Thyroid gland (tissue), 4 donors: ENCODE measurements around the gene IKZF4. TPM values are rescaled to one million over a fixed set of nuclear protein-coding genes. Genes with fewer than 3 reads are reported as not detected.

Experiments
- DNase-seq, 2 donors: peaks; one replicate each; pipeline ENCODE4 v3.0.0-alpha.2; 2019
- H3K27ac ChIP-seq, 3 donors: fragments of 200-600 bp; sonication (generic); 1 replicate in 2 of 3; 2 replicates in 1 of 3; pipeline ENCODE4 v1.5.1; 2016 to 2019; ENCODE audit warnings: mild to moderate bottlenecking in 1 of 3, moderate library complexity in 1 of 3
- H3K27me3 ChIP-seq: fragments of 200-600 bp; sonication (generic); one replicate; pipeline ENCODE4 v1.5.1; 2019
- H3K36me3 ChIP-seq, 2 donors: fragments of 200-600 bp; sonication (generic); one replicate each; pipeline ENCODE4 v1.5.1; 2016 to 2019
- H3K4me1 ChIP-seq, 2 donors: fragments of 200-600 bp; sonication (generic); one replicate each; pipeline ENCODE4 v1.5.1; 2017 to 2019
- H3K4me3 ChIP-seq, 3 donors: fragments of 200-600 bp; sonication (generic); replicated peaks in 1 of 3; 1 replicate in 2 of 3; 2 replicates in 1 of 3; pipeline ENCODE4 v1.5.1; 2016; ENCODE audit warnings: mild to moderate bottlenecking in 1 of 3
- H3K9me3 ChIP-seq: fragments of 200-600 bp; sonication (generic); one replicate; pipeline ENCODE4 v1.5.1; 2017
- POLR2A ChIP-seq, 2 donors: fragments of 450-650 bp; IDR thresholded peaks; one replicate each; pipeline ENCODE4 v1.6.1; 2017; ENCODE audit warnings: antibody characterized with exemption in 2 of 2, mild to moderate bottlenecking in 2 of 2, moderate library complexity in 1 of 2
- WGBS, 2 donors: methylation state at CpG; one replicate each; pipeline ENCODE4 v1.1.5; 2017; 5-methylcytosine and 5-hydroxymethylcytosine counted together
- intact Hi-C: fragments of 100-400 bp; cut with DNase I; formaldehyde crosslinking; loops from one replicate; pipeline ENCODE4 v1.15.1; 2023
- total RNA-seq, 4 donors: library from RNA; depleted of rRNA; stranded (reverse); fragments of >200 nt; gene quantifications; one replicate each; pipeline ENCODE4 v1.2.3, GENCODE V29; 2016
- TF ChIP-seq, protein P1 (sequence below), 6 experiments: fragments of 200-600 bp in 3 of 6; fragments of 450-650 bp in 3 of 6; sonication (generic) in 3 of 6; IDR thresholded peaks; one replicate each; pipeline ENCODE4 v1.5.1; 2016 to 2019; ENCODE audit warnings: antibody characterized with exemption in 6 of 6, mild to moderate bottlenecking in 2 of 6, inconsistent platforms in 1 of 6, moderate library complexity in 1 of 6

The IKZF4 gene
- total RNA-seq, result 10 to 100 TPM in 2 of 4 donors, 1 to 10 TPM in 2; 4.2 to 10.9 (median 9.4) TPM

DNA sequence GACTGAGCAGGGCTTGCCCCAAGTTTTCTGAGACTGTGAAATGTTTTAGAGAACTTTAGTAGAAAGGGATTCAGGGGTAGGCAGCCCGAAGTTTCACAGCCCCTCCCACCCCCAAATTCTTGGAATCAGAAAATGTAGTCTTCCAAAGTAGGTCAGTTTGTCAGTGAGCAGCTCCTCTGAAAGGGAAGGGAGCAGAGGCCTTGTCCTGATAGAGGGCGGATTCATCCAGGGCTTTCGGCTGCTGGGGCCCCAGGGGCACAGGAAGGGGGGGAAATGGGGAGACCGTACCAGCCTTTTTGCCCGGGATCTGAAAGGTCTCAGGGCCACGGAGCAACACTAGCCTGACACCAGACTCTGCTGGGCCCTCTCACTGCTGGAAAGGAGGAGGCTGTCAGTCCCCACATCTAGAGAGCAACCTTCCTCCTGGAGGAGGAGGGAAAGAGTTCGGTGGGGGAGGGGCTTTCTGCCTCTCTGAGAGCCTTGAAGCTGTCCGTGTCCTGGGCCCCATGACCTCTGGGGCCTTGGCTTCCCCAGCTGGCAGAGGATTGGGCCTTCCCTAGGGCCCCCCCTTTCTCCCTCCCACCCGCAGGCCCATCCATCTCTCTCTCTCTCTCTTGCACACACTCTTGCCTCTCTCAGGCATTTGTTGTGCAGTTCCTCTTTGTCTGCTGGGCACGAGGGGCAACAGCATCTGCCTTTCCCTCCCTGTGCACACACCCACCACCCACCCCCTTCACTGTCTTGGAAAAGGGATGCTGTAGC is at the start of gene IKZF4:
Gene IKZF4, plus strand, starts transcription at position 621 of the 762 bp plus-strand sequence. CDS start 451 bp downstream, outside the sequence.
- intact Hi-C loops, result no loop called here
- H3K4me1 ChIP-seq, result peaks cover 0 to 20% of the 10 kb centered on the region in 2 donors
- H3K27ac ChIP-seq, result peak within 1 kb of the TSS; percentile 23 to 56 (median 48)
- H3K27me3 ChIP-seq, result no peaks in the 10 kb centered on the region
- peak; percentile 60 to 69 for DNase-seq
- H3K36me3 ChIP-seq, result no peaks in the 10 kb centered on the region
- peak within 1 kb of the TSS in 1 of 3 donors; percentile 18 for H3K4me3 ChIP-seq
- H3K9me3 ChIP-seq, result no peaks in the 10 kb centered on the region
- 16 to 26% methylated on average over 8 to 10 of the region's 10 CpGs for WGBS, 2 donors
- TF ChIP-seq, protein P1, sequence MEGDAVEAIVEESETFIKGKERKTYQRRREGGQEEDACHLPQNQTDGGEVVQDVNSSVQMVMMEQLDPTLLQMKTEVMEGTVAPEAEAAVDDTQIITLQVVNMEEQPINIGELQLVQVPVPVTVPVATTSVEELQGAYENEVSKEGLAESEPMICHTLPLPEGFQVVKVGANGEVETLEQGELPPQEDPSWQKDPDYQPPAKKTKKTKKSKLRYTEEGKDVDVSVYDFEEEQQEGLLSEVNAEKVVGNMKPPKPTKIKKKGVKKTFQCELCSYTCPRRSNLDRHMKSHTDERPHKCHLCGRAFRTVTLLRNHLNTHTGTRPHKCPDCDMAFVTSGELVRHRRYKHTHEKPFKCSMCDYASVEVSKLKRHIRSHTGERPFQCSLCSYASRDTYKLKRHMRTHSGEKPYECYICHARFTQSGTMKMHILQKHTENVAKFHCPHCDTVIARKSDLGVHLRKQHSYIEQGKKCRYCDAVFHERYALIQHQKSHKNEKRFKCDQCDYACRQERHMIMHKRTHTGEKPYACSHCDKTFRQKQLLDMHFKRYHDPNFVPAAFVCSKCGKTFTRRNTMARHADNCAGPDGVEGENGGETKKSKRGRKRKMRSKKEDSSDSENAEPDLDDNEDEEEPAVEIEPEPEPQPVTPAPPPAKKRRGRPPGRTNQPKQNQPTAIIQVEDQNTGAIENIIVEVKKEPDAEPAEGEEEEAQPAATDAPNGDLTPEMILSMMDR (IDR thresholded peaks at IDR 0.05), result no peak
- no peak for TF ChIP-seq POLR2A (IDR thresholded peaks at IDR 0.05)

DNA sequence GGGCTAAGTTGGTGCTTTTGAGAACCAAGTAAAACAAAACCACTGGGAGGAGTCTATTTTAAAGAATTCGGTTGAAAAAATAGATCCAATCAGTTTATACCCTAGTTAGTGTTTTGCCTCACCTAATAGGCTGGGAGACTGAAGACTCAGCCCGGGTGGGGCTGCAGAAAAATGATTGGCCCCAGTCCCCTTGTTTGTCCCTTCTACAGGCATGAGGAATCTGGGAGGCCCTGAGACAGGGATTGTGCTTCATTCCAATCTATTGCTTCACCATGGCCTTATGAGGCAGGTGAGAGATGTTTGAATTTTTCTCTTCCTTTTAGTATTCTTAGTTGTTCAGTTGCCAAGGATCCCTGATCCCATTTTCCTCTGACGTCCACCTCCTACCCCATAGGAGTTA is 48.8 kb upstream of the IKZF4 start:
- peak; percentile 17 to 19 for DNase-seq
- intact Hi-C loops, result no loop called here
- 50 to 54% methylated on average over 3 of the region's 3 CpGs for WGBS, 2 donors
- H3K36me3 ChIP-seq, result no peaks in the 10 kb centered on the region
- no peak overlapping the region for H3K4me3 ChIP-seq
- H3K27me3 ChIP-seq, result no peaks in the 10 kb centered on the region
- peak overlapping the region in 2 of 3 donors; percentile 72 to 88 for H3K27ac ChIP-seq
- TF ChIP-seq, protein P1 (IDR thresholded peaks at IDR 0.05), result no peak
- TF ChIP-seq POLR2A (IDR thresholded peaks at IDR 0.05), result peak in 1 of 2 donors; percentile 8
- no peaks in the 10 kb centered on the region for H3K9me3 ChIP-seq
- H3K4me1 ChIP-seq, result peaks cover 18 to 27% of the 10 kb centered on the region in 2 donors

DNA sequence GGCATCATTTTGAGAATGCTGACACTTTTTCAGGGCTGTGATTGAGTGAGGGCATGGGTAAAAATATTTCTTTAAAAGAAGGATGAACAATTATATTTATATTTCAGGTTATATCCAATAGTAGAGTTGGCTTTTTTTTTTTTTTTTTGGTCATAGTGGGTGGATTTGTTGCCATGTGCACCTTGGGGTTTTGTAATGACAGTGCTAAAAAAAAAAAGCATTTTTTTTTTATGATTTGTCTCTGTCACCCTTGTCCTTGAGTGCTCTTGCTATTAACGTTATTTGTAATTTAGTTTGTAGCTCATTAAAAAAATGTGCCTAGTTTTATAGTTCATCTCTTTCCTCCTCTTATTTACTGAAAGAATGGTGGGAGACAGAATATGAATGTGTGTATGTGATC is 48.4 kb upstream of the IKZF4 start:
- H3K27me3 ChIP-seq, result no peaks in the 10 kb centered on the region
- WGBS, 2 donors, result 44 to 68% methylated on average over 1 of the region's 1 CpG
- TF ChIP-seq, protein P1 (IDR thresholded peaks at IDR 0.05), result no peak
- no peak for TF ChIP-seq POLR2A (IDR thresholded peaks at IDR 0.05)
- intact Hi-C loops, result no loop called here
- peaks cover 13 to 23% of the 10 kb centered on the region in 2 donors for H3K4me1 ChIP-seq
- H3K4me3 ChIP-seq, result peak overlapping the region in 1 of 3 donors; percentile 45
- H3K9me3 ChIP-seq, result no peaks in the 10 kb centered on the region
- peak overlapping the region; percentile 72 to 90 (median 88) for H3K27ac ChIP-seq
- H3K36me3 ChIP-seq, result no peaks in the 10 kb centered on the region
- no peak for DNase-seq

DNA sequence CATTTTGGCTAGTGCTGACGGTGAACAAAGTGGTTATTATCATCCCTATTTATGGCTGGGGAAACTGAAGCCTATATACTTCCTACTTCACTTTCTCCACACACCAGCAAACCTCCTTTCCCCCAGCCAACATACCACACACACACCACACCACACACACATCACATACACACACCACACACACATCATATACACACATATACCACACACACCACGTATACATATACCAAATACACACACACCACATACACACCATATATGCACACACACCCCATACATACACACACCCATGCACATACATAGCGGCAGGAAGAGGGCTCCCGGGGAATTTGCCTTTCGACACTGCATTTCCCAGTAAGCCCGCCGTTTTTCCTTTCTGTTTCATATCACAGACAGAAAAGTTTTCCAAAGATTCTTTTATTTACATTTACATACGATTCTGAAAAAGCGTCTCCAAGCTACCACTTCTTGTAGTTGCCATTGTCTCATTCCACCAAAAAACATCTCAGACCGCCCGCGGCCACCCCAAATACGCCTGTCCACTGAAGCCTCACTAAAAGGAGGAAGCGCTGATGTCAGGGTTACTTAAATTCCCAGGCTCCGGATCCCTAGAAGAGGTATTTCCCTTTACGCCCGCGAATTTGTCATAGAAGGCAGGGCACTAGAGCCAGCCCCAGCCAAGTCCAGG is 47.8 kb upstream of the IKZF4 start:
- Histone ChIP-seq H3K4me3 (peak overlapping the region in 2 of 3 donors; percentile 39 to 45), H3K27ac (peak overlapping the region; percentile 72 to 90 (median 88)), H3K4me1 (peaks cover 12 to 20% of the 10 kb centered on the region in 2 donors), H3K27me3 (no peaks in the 10 kb centered on the region), H3K36me3 (no peaks in the 10 kb centered on the region), H3K9me3 (no peaks in the 10 kb centered on the region)
- peak in 1 of 2 donors; percentile 7 for DNase-seq
- WGBS, 2 donors, result 3 to 5% methylated on average over 18 of the region's 18 CpGs
- intact Hi-C loops, result no loop called here
- TF ChIP-seq, protein P1 (IDR thresholded peaks at IDR 0.05), result no peak
- peak in 1 of 2 donors; percentile 67 for TF ChIP-seq POLR2A (IDR thresholded peaks at IDR 0.05)
